HepG2 (cell line): ENCODE results near the gene BLVRA. TPM values are rescaled to one million over a fixed set of nuclear protein-coding genes. Genes with fewer than 3 reads are reported as not detected.

Experiments
- ARNT ChIP-seq: fragments of 450-650 bp; IDR thresholded peaks from 2 replicates; pipeline ENCODE4 v1.6.1; 2017
- HMG20A ChIP-seq: IDR thresholded peaks from 2 replicates; pipeline ENCODE4 v1.6.1; 2016; ENCODE audit warnings: borderline replicate concordance
- MATR3 ChIP-seq: sonication (generic); formaldehyde crosslinking; IDR thresholded peaks from 2 replicates; pipeline ENCODE4 v1.4.0; 2020; ENCODE audit warnings: missing genetic modification reagents
- NR2F2 ChIP-seq: IDR thresholded peaks from 2 replicates; pipeline ENCODE4 v1.6.1; 2012; ENCODE audit warnings: low read depth, inconsistent platforms, borderline replicate concordance
- RELA ChIP-seq: sonication (generic); formaldehyde crosslinking; IDR thresholded peaks from 2 replicates; pipeline ENCODE4 v1.4.0; 2020; ENCODE audit warnings: missing genetic modification reagents
- TBL1XR1 ChIP-seq: fragments of 150-350 bp; IDR thresholded peaks from 2 replicates; pipeline ENCODE4 v1.6.1; 2014; ENCODE audit warnings: borderline replicate concordance, low read length; ENCODE audit not compliant: partially characterized antibody
- XRCC5 ChIP-seq: fragments of 200-400 bp; formaldehyde crosslinking; optimal IDR thresholded peaks from 2 replicates; pipeline ENCODE3; 2017; ENCODE audit warnings: mild to moderate bottlenecking, low read length
- ZBTB3 ChIP-seq: sonication (generic); formaldehyde crosslinking; IDR thresholded peaks from 2 replicates; pipeline ENCODE4 v1.4.0; 2020; ENCODE audit warnings: low read depth, mild to moderate bottlenecking, moderate library complexity, missing genetic modification reagents, borderline replicate concordance
- ZFP37 ChIP-seq: sonication (generic); formaldehyde crosslinking; IDR thresholded peaks from 2 replicates; pipeline ENCODE4 v1.4.0; 2020; ENCODE audit warnings: missing genetic modification reagents, borderline replicate concordance
- ZMYM4 ChIP-seq: sonication (generic); formaldehyde crosslinking; IDR thresholded peaks from 2 replicates; pipeline ENCODE4 v1.8.1; 2023; ENCODE audit warnings: mild to moderate bottlenecking, missing genetic modification reagents
- ZNF101 ChIP-seq: sonication (generic); formaldehyde crosslinking; IDR thresholded peaks from 2 replicates; pipeline ENCODE4 v1.4.0; 2020; ENCODE audit warnings: mild to moderate bottlenecking, low read depth, missing genetic modification reagents, borderline replicate concordance
- ZNF501 ChIP-seq: sonication (generic); formaldehyde crosslinking; IDR thresholded peaks from 2 replicates; pipeline ENCODE4 v1.5.1; 2020; ENCODE audit warnings: mild to moderate bottlenecking, moderate library complexity, missing genetic modification reagents
- ZNF605 ChIP-seq: sonication (generic); formaldehyde crosslinking; IDR thresholded peaks from 2 replicates; pipeline ENCODE4 v1.8.0; 2022; ENCODE audit warnings: mild to moderate bottlenecking, missing genetic modification reagents
- ZNF841 ChIP-seq: sonication (generic); formaldehyde crosslinking; IDR thresholded peaks from 2 replicates; pipeline ENCODE4 v1.8.1; 2023; ENCODE audit warnings: missing genetic modification reagents, borderline replicate concordance
- polyA plus RNA-seq, 8 experiments: library from polyadenylated mRNA; depleted of rRNA in 3 of 8; stranded (reverse) in 7 of 8; unstranded in 1 of 8; fragments of >200 nt; fragmentation: Illumina TruSeq in 4 of 8; extraction: Trizol in 4 of 8; gene quantifications; 2 replicates each; pipeline versions ENCODE4 v1.2.1 to v1.2.3, GENCODE V29; 2011 to 2016; ENCODE audit warnings: low read depth in 4 of 8, missing spikeins in 1 of 8, mixed read lengths in 1 of 8; ENCODE audit not compliant: insufficient read depth in 1 of 8
- total RNA-seq, 5 experiments: library from RNA; depleted of rRNA; stranded (reverse); fragments of >200 nt; fragmentation: Illumina TruSeq; extraction: Trizol; gene quantifications; 2 replicates each; pipeline ENCODE4 v1.2.3, GENCODE V29; 2016; ENCODE audit warnings: low read depth in 1 of 5
- TF ChIP-seq, protein P1 (sequence below): sonication (generic); formaldehyde crosslinking; IDR thresholded peaks from 2 replicates; pipeline ENCODE4 v1.5.0; 2020; ENCODE audit warnings: missing genetic modification reagents, mild to moderate bottlenecking, borderline replicate concordance
- TF ChIP-seq, protein P2 (sequence below): sonication (generic); formaldehyde crosslinking; IDR thresholded peaks from 2 replicates; pipeline ENCODE4 v1.5.0; 2020; ENCODE audit warnings: mild to moderate bottlenecking, missing genetic modification reagents
- TF ChIP-seq, protein P3 (sequence below): sonication (generic); formaldehyde crosslinking; IDR thresholded peaks from 2 replicates; pipeline ENCODE4 v1.5.0; 2020; ENCODE audit warnings: mild to moderate bottlenecking, missing genetic modification reagents
- TF ChIP-seq, protein P4 (sequence below): sonication (generic); formaldehyde crosslinking; IDR thresholded peaks from 2 replicates; pipeline ENCODE4 v1.4.0; 2020; ENCODE audit warnings: missing genetic modification reagents
- TF ChIP-seq, protein P5 (sequence below): sonication (generic); formaldehyde crosslinking; IDR thresholded peaks from 2 replicates; pipeline ENCODE4 v1.4.0; 2020; ENCODE audit warnings: mild to moderate bottlenecking, missing genetic modification reagents
- TF ChIP-seq, protein P6 (sequence below): sonication (generic); formaldehyde crosslinking; IDR thresholded peaks from 2 replicates; pipeline ENCODE4 v1.8.1; 2023; ENCODE audit warnings: mild to moderate bottlenecking, missing genetic modification reagents

Gene BLVRA
- total and polyA plus RNA-seq, 2 of the 13 experiments (the other 11 are each of a cell fraction or from before 2014, with no cell fraction given) = 39.2 to 64.2 TPM

DNA sequence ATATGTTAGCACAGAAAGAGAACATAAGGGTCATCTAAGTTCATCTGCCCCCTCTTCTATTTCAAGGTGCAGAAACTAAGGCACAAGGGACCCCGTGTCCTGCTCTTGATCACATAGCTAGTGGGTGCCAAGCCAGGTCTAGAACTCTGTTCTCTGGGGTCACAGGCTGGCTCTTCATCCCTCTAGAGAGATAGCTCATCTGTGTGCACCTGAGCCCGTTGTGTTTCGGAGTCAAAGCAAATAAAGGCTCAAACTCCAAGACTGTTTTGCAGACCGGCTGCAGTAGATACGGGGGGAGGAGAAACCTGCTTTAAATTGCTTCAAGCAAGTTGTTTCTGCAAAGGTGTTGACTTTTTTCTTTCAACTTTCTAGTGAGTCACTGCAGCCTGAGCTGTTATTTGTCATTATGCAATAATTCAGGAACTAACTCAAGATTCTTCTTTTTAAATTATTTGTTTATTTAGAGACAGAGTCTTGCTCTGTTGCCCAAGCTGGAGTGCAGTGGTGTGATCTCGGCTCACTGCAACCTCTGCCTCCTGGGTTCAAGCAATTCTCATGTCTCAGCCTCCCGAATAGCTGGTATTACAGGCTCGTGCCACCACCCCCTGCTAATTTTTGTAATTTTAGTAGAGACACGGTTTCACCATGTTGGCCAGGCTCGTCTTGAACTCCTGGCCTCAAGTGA, 6.5 kb downstream of the BLVRA start (continued):
- TF ChIP-seq ZMYM4 (CRISPR knock-in tag) (no peak), XRCC5 (no peak), ZNF101 (CRISPR knock-in tag) (no peak), ZNF501 (CRISPR knock-in tag) (no peak), MATR3 (CRISPR knock-in tag) (no peak), NR2F2 (no peak), TBL1XR1 (no peak), ZBTB3 (CRISPR knock-in tag) (no peak; the same call in 1 of the 2 replicates), ZFP37 (CRISPR knock-in tag) (no peak), HMG20A (CRISPR knock-in tag) (peak; percentile 68; the same call in 1 of the 2 replicates), ARNT (no peak), ZNF841 (CRISPR knock-in tag) (no peak), ZNF605 (CRISPR knock-in tag) (0 out of 2 replicates have a peak, but pooled peaks have one; percentile 15), RELA (CRISPR knock-in tag) (no peak)
- TF ChIP-seq, protein P1, sequence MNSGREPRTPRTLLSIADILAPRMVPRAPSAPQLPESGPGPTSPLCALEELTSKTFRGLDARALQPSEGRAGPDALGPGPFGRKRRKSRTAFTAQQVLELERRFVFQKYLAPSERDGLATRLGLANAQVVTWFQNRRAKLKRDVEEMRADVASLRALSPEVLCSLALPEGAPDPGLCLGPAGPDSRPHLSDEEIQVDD = no peak
- TF ChIP-seq, protein P2, sequence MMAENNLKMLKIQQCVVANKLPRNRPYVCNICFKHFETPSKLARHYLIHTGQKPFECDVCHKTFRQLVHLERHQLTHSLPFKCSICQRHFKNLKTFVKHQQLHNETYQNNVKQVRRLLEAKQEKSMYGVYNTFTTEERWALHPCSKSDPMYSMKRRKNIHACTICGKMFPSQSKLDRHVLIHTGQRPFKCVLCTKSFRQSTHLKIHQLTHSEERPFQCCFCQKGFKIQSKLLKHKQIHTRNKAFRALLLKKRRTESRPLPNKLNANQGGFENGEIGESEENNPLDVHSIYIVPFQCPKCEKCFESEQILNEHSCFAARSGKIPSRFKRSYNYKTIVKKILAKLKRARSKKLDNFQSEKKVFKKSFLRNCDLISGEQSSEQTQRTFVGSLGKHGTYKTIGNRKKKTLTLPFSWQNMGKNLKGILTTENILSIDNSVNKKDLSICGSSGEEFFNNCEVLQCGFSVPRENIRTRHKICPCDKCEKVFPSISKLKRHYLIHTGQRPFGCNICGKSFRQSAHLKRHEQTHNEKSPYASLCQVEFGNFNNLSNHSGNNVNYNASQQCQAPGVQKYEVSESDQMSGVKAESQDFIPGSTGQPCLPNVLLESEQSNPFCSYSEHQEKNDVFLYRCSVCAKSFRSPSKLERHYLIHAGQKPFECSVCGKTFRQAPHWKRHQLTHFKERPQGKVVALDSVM (CRISPR knock-in tag) = no peak; the same call in 1 of the 2 replicates
- TF ChIP-seq, protein P3, sequence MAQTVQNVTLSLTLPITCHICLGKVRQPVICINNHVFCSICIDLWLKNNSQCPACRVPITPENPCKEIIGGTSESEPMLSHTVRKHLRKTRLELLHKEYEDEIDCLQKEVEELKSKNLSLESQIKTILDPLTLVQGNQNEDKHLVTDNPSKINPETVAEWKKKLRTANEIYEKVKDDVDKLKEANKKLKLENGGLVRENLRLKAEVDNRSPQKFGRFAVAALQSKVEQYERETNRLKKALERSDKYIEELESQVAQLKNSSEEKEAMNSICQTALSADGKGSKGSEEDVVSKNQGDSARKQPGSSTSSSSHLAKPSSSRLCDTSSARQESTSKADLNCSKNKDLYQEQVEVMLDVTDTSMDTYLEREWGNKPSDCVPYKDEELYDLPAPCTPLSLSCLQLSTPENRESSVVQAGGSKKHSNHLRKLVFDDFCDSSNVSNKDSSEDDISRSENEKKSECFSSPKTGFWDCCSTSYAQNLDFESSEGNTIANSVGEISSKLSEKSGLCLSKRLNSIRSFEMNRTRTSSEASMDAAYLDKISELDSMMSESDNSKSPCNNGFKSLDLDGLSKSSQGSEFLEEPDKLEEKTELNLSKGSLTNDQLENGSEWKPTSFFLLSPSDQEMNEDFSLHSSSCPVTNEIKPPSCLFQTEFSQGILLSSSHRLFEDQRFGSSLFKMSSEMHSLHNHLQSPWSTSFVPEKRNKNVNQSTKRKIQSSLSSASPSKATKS (CRISPR knock-in tag) = no peak
- TF ChIP-seq, protein P4, sequence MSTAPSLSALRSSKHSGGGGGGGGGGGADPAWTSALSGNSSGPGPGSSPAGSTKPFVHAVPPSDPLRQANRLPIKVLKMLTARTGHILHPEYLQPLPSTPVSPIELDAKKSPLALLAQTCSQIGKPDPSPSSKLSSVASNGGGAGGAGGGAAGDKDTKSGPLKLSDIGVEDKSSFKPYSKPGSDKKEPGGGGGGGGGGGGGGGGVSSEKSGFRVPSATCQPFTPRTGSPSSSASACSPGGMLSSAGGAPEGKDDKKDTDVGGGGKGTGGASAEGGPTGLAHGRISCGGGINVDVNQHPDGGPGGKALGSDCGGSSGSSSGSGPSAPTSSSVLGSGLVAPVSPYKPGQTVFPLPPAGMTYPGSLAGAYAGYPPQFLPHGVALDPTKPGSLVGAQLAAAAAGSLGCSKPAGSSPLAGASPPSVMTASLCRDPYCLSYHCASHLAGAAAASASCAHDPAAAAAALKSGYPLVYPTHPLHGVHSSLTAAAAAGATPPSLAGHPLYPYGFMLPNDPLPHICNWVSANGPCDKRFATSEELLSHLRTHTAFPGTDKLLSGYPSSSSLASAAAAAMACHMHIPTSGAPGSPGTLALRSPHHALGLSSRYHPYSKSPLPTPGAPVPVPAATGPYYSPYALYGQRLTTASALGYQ = peak; percentile 21; the same call in 1 of the 2 replicates
- TF ChIP-seq, protein P5, sequence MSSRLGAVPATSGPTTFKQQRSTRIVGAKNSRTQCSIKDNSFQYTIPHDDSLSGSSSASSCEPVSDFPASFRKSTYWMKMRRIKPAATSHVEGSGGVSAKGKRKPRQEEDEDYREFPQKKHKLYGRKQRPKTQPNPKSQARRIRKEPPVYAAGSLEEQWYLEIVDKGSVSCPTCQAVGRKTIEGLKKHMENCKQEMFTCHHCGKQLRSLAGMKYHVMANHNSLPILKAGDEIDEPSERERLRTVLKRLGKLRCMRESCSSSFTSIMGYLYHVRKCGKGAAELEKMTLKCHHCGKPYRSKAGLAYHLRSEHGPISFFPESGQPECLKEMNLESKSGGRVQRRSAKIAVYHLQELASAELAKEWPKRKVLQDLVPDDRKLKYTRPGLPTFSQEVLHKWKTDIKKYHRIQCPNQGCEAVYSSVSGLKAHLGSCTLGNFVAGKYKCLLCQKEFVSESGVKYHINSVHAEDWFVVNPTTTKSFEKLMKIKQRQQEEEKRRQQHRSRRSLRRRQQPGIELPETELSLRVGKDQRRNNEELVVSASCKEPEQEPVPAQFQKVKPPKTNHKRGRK (CRISPR knock-in tag) = no peak
- TF ChIP-seq, protein P6, sequence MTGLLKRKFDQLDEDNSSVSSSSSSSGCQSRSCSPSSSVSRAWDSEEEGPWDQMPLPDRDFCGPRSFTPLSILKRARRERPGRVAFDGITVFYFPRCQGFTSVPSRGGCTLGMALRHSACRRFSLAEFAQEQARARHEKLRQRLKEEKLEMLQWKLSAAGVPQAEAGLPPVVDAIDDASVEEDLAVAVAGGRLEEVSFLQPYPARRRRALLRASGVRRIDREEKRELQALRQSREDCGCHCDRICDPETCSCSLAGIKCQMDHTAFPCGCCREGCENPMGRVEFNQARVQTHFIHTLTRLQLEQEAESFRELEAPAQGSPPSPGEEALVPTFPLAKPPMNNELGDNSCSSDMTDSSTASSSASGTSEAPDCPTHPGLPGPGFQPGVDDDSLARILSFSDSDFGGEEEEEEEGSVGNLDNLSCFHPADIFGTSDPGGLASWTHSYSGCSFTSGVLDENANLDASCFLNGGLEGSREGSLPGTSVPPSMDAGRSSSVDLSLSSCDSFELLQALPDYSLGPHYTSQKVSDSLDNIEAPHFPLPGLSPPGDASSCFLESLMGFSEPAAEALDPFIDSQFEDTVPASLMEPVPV (CRISPR knock-in tag) = no peak
